Progenitor cell of endocrine pancreas (in vitro differentiated cells): ENCODE results near the gene ELAVL1. TPM values are rescaled to one million over a fixed set of nuclear protein-coding genes. Genes with fewer than 3 reads are reported as not detected.

ENCODE experiments used
- DNase-seq: peaks from one replicate; pipeline ENCODE4 v3.0.0; 2021; ENCODE audit warnings: low spot score; ENCODE audit not compliant: unreplicated experiment
- H3K27ac Mint-ChIP-seq: 2 replicates; pipeline ENCODE4 v1.8.0; 2021; ENCODE audit warnings: mild to moderate bottlenecking, moderate library complexity, mixed read lengths
- H3K27me3 Mint-ChIP-seq: 2 replicates; pipeline ENCODE4 v1.8.0; 2021; ENCODE audit warnings: mixed read lengths
- H3K36me3 Mint-ChIP-seq: 2 replicates; pipeline ENCODE4 v1.8.0; 2022; ENCODE audit warnings: mixed read lengths; ENCODE audit not compliant: insufficient read depth
- H3K4me1 Mint-ChIP-seq: 2 replicates; pipeline ENCODE4 v1.8.0; 2021; ENCODE audit warnings: low read depth, mixed read lengths
- H3K4me3 Mint-ChIP-seq: 2 replicates; pipeline ENCODE4 v1.8.0; 2021; ENCODE audit warnings: low read depth, mild to moderate bottlenecking, moderate library complexity, mixed read lengths
- H3K9me3 Mint-ChIP-seq: 2 replicates; pipeline ENCODE4 v1.8.0; 2021; ENCODE audit warnings: low read depth, mixed read lengths
- total RNA-seq: library from RNA; stranded (reverse); gene quantifications from 2 replicates; pipeline ENCODE4 v1.2.1, GENCODE V29; 2021
- TF ChIP-seq, protein P1 (sequence below): fragments of 200-600 bp; sonication (generic); IDR thresholded peaks from one replicate; pipeline ENCODE4 v1.5.0; 2021; ENCODE audit warnings: antibody characterized with exemption, mild to moderate bottlenecking; ENCODE audit not compliant: unreplicated experiment

ELAVL1 gene
- total RNA-seq, 1 donor from 2014 or later = 130 TPM

DNA sequence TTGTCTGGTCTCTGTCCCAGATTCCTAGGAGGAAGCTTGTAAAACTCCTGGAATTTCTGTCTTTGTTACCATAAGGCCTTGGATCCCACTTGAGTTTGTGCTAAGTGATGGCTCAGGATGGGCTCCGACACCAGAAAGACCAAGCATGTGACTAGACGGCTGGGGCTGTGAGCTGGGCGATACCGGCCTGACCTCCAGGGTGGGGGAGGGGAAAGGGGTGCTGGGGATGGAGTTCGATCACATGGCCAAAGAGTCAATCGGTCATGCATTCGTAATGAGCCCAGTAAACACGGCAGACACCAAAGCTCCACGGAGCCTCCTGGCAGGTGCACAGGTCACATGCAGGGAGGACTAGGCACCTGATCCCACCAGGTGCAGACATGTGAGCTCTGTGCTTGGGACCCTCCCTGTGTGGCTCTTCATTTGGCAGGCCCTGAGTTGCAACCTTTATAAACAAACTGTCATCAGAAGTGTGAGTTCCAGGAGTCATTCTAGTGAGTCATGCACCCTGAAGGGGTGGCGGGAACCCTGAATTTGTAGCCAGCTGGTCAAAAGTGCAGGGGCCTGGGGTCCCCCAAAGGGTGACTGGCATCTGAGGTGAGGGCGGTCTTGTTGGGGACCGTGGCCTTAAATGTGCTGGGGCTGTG is 27.1 kb downstream of the ELAVL1 start:
- peaks cover 19% of the 10 kb centered on the region for H3K36me3 Mint-ChIP-seq
- no peak overlapping the region for H3K4me3 Mint-ChIP-seq
- DNase-seq = no peak
- H3K27ac Mint-ChIP-seq = no peak overlapping the region
- H3K27me3 Mint-ChIP-seq = no peaks in the 10 kb centered on the region
- H3K4me1 Mint-ChIP-seq = no peaks in the 10 kb centered on the region
- H3K9me3 Mint-ChIP-seq = no peaks in the 10 kb centered on the region
- TF ChIP-seq, protein P1, sequence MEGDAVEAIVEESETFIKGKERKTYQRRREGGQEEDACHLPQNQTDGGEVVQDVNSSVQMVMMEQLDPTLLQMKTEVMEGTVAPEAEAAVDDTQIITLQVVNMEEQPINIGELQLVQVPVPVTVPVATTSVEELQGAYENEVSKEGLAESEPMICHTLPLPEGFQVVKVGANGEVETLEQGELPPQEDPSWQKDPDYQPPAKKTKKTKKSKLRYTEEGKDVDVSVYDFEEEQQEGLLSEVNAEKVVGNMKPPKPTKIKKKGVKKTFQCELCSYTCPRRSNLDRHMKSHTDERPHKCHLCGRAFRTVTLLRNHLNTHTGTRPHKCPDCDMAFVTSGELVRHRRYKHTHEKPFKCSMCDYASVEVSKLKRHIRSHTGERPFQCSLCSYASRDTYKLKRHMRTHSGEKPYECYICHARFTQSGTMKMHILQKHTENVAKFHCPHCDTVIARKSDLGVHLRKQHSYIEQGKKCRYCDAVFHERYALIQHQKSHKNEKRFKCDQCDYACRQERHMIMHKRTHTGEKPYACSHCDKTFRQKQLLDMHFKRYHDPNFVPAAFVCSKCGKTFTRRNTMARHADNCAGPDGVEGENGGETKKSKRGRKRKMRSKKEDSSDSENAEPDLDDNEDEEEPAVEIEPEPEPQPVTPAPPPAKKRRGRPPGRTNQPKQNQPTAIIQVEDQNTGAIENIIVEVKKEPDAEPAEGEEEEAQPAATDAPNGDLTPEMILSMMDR = no peak

DNA sequence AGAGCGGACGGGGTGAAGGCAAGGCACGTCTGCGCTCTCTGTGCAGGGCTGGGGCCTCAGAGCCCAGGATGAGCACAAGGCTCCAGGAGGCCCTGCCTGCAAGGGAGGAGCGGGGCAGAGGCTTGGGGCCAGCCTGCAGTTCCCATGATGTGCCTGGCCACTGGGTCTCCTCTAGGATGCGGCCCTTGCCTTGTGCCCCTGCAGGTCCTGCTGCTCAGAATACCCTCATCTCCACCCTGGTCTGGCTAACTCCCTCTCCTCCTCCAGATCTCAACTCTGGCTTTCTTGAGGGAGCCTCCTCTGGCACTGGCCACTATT is 27.8 kb downstream of the ELAVL1 start:
- DNase-seq = no peak
- H3K36me3 Mint-ChIP-seq = peaks cover 18% of the 10 kb centered on the region
- TF ChIP-seq, protein P1 = no peak
- no peaks in the 10 kb centered on the region for H3K4me1 Mint-ChIP-seq
- no peaks in the 10 kb centered on the region for H3K9me3 Mint-ChIP-seq
- H3K27me3 Mint-ChIP-seq = no peaks in the 10 kb centered on the region
- H3K27ac Mint-ChIP-seq = no peak overlapping the region
- no peak overlapping the region for H3K4me3 Mint-ChIP-seq

DNA sequence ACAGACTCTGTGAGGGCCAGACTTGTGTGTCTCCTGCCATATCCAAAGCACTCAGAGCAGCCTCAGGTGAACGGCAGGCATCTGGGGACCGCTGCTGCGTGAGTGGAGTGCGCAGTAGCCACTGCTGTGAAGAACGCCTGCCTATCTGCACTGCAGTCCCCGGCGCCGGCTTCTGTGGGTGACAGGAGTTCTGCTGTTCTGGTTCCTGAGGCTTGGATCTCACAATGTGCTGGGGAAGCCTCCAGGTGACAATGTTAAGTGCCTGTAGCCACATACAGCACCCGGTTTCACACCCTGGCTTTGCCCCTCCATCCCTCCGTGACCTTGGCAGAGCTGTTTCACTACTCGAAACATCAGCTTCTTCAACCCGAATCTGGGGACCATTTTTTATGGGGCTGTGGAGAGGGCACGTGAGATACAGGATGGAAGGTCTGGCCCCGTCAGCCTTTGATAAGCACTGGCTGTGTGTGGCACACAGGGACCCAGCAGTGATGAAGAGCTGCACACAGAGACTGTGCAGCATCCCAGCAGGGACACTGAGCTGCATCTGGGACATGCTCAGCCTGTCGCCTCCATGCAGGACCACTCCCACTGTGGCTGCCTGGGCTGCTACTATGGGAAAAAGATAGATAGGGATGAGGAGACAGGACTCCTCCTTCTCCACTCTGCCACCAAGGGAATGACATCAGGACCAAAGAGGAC is 28.3 kb downstream of the ELAVL1 start:
- H3K27ac Mint-ChIP-seq = no peak overlapping the region
- H3K4me1 Mint-ChIP-seq = no peaks in the 10 kb centered on the region
- TF ChIP-seq, protein P1 = no peak
- no peaks in the 10 kb centered on the region for H3K27me3 Mint-ChIP-seq
- H3K9me3 Mint-ChIP-seq = no peaks in the 10 kb centered on the region
- no peak for DNase-seq
- no peak overlapping the region for H3K4me3 Mint-ChIP-seq
- peaks cover 17% of the 10 kb centered on the region for H3K36me3 Mint-ChIP-seq

DNA sequence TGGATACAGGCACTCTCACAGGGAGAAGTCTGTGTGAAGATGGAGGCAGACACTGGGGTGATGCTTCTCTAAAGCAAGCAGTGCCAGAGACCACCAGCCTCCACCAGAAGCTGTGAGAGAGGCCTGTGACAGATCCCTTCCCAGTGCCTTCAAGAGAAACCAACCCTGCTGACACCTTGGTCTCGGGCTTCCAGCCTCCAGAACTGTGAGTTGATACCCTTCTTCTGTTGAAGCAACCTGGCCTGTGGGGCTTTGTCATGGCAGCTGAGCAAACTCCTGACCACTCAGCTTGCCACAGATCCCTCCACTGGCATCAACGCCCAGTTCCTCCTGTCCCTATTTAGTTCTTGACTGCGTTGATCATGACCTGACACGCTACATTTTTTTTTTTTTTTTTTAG is 29.0 kb downstream of the ELAVL1 start:
- Mint-ChIP-seq H3K4me1 (no peaks in the 10 kb centered on the region), H3K27me3 (no peaks in the 10 kb centered on the region), H3K9me3 (no peaks in the 10 kb centered on the region), H3K4me3 (no peak overlapping the region), H3K27ac (no peak overlapping the region), H3K36me3 (peaks cover 16% of the 10 kb centered on the region)
- TF ChIP-seq, protein P1 = no peak
- no peak for DNase-seq

DNA sequence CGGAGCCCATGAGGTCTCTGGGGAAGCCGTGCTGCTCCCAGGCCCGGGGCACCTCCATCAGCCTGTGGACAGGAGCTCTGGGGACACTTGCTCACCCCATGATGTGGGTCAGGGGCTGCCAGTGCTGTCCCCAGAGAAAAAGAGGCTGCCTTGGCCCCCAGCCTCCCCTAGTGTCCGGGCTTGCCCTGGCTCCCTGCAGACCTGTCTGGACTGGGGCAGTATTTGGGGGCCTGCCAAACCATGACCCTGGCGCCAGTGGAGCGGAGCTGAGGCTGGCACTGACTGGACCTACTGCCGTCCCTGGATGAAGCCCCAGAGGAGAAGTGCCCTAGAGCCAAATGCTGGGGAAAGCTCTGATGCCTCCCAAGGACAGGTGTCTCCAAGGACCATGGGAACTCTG is 30.4 kb downstream of the ELAVL1 start:
- no peak overlapping the region for H3K27ac Mint-ChIP-seq
- H3K4me1 Mint-ChIP-seq = no peaks in the 10 kb centered on the region
- TF ChIP-seq, protein P1 = no peak
- no peak overlapping the region for H3K4me3 Mint-ChIP-seq
- no peaks in the 10 kb centered on the region for H3K9me3 Mint-ChIP-seq
- H3K36me3 Mint-ChIP-seq = peaks cover 18% of the 10 kb centered on the region
- no peaks in the 10 kb centered on the region for H3K27me3 Mint-ChIP-seq
- no peak for DNase-seq
